Islet of Langerhans (tissue), 1 donor: Measurements from ENCODE around the gene YY1AP1.
"Not testable (repeated sequence)": the region's sequence is repeated elsewhere in the genome, so short reads cannot be mapped to it uniquely, and the experiment has no call there.

Source experiments
- FAIRE-seq: peaks from one replicate; lab custom pipeline; 2011; peaks lifted over from hg19 to GRCh38; lab: Jason Lieb, UNC

Gene YY1AP1

GRCh38 chr1:155645034-155645598, 43.5 kb downstream of the YY1AP1 start:
- no peak for FAIRE-seq

GRCh38 chr1:155643230-155643629, 45.3 kb downstream of the YY1AP1 start:
- FAIRE-seq: no peak

- not testable (repeated sequence) for FAIRE-seq
Measured at GRCh38 chr1:155642559-155643180, 45.9 kb downstream of the YY1AP1 start.

- FAIRE-seq: no peak
Measured at GRCh38 chr1:155640367-155640766, 48.2 kb downstream of the YY1AP1 start.

- no peak for FAIRE-seq
Measured at GRCh38 chr1:155636397-155637153, 52.0 kb downstream of the YY1AP1 start.

GRCh38 chr1:155626428-155626827, 62.1 kb downstream of the YY1AP1 start:
- FAIRE-seq: not testable (repeated sequence)

GRCh38 chr1:155623357-155623756, 65.2 kb downstream of the YY1AP1 start:
- no peak for FAIRE-seq

GRCh38 chr1:155622191-155622590, 66.4 kb downstream of the YY1AP1 start:
- no peak for FAIRE-seq

- FAIRE-seq: not testable (repeated sequence)
Measured at GRCh38 chr1:155613226-155613625, 75.3 kb downstream of the YY1AP1 start.

- FAIRE-seq: not testable (repeated sequence)
Measured at GRCh38 chr1:155610257-155610647, 78.3 kb downstream of the YY1AP1 start.

GRCh38 chr1:155609515-155610256, 78.9 kb downstream of the YY1AP1 start, which contains the start of gene MSTO1:
Gene MSTO1 (plus strand): TSS chr1:155610218. CDS start chr1:155610249, 31 bp downstream.
- FAIRE-seq: no peak
